HG03135 (cell line): ENCODE measurements around the gene CDKN1A.

ENCODE experiments used
- ATAC-seq: cut with Tn5 transposase; IDR thresholded peaks from one replicate; pipeline ENCODE4 v1.9.1; 2021; ENCODE audit warnings: mild to moderate bottlenecking, moderate library complexity; ENCODE audit not compliant: unreplicated experiment

CDKN1A gene

GRCh38 chr6:36655085-36655724, 23.3 kb upstream of the CDKN1A start:
- ATAC-seq, result no peak

GRCh38 chr6:36656441-36656840, 22.1 kb upstream of the CDKN1A start:
- ATAC-seq, result no peak

- ATAC-seq, result no peak
Observed at GRCh38 chr6:36657271-36657670, 21.2 kb upstream of the CDKN1A start.

GRCh38 chr6:36657942-36658544, 20.5 kb upstream of the CDKN1A start:
- ATAC-seq, result no peak

GRCh38 chr6:36659271-36659670, 19.2 kb upstream of the CDKN1A start:
- ATAC-seq, result no peak

GRCh38 chr6:36660771-36661471, 17.6 kb upstream of the CDKN1A start:
- no peak for ATAC-seq

- ATAC-seq, result no peak
Observed at GRCh38 chr6:36662380-36662779, 16.1 kb upstream of the CDKN1A start.

- no peak for ATAC-seq
Observed at GRCh38 chr6:36662827-36663256, 15.7 kb upstream of the CDKN1A start.

GRCh38 chr6:36663504-36664446, 14.7 kb upstream of the CDKN1A start:
- ATAC-seq, result no peak

GRCh38 chr6:36665180-36665579, 13.3 kb upstream of the CDKN1A start:
- no peak for ATAC-seq

GRCh38 chr6:36666287-36666686, 12.2 kb upstream of the CDKN1A start:
- no peak for ATAC-seq

GRCh38 chr6:36666826-36667591, 11.5 kb upstream of the CDKN1A start:
- peak; percentile 63 for ATAC-seq

GRCh38 chr6:36668591-36668990, 9.9 kb upstream of the CDKN1A start:
- ATAC-seq, result no peak

GRCh38 chr6:36669002-36669401, 9.5 kb upstream of the CDKN1A start:
- ATAC-seq, result no peak

- ATAC-seq, result no peak
Observed at GRCh38 chr6:36670271-36670670, 8.2 kb upstream of the CDKN1A start.

GRCh38 chr6:36671687-36672375, 6.7 kb upstream of the CDKN1A start:
- ATAC-seq, result no peak

- no peak for ATAC-seq
Observed at GRCh38 chr6:36673882-36674281, 4.6 kb upstream of the CDKN1A start.

- ATAC-seq, result no peak
Observed at GRCh38 chr6:36674942-36675341, 3.6 kb upstream of the CDKN1A start.

- no peak for ATAC-seq
Observed at GRCh38 chr6:36676141-36677058, 2.1 kb upstream of the CDKN1A start.
